ENCODE data around the gene PAF1. TPM values are rescaled to one million over a fixed set of nuclear protein-coding genes. Genes with fewer than 3 reads are reported as not detected.
A peak's percentile ranks its signal among the peaks of the same experiment; 100 is the strongest.
"Not testable (repeated sequence)": the region's sequence is repeated elsewhere in the genome, so short reads cannot be mapped to it uniquely, and the experiment has no call there.

The PAF1 gene
- total RNA-seq, 2 donors from 2014 or later, result 113 to 127 TPM

- no peaks in the 10 kb centered on the region for H3K9me3 ChIP-seq (ENCODE audit: control insufficient read depth, low read length, poor library complexity, severe bottlenecking)
- Mint-ChIP-seq H3K4me1 (peaks cover 11% of the 10 kb centered on the region), H3K27me3 (no peaks in the 10 kb centered on the region), H3K4me3 (no peak overlapping the region), H3K27ac (peak overlapping the region; percentile 43), H3K36me3 (ENCODE audit: low read depth) (peaks cover 2% of the 10 kb centered on the region)
- DNase-seq, result no peak
- no peak for ATAC-seq
Measured at GRCh38 chr19:39356073-39356472, 34.8 kb downstream of the PAF1 start.

- ATAC-seq (no peak), DNase-seq (no peak)
- Mint-ChIP-seq H3K27me3 (no peaks in the 10 kb centered on the region), H3K36me3 (ENCODE audit: low read depth) (peaks cover 2% of the 10 kb centered on the region), H3K4me3 (peak overlapping the region; percentile 7), H3K27ac (peak overlapping the region; percentile 43), H3K4me1 (peaks cover 11% of the 10 kb centered on the region)
- H3K9me3 ChIP-seq (ENCODE audit: control insufficient read depth, low read length, poor library complexity, severe bottlenecking), result no peaks in the 10 kb centered on the region
Measured at GRCh38 chr19:39355253-39355652, 35.7 kb downstream of the PAF1 start.

DNA sequence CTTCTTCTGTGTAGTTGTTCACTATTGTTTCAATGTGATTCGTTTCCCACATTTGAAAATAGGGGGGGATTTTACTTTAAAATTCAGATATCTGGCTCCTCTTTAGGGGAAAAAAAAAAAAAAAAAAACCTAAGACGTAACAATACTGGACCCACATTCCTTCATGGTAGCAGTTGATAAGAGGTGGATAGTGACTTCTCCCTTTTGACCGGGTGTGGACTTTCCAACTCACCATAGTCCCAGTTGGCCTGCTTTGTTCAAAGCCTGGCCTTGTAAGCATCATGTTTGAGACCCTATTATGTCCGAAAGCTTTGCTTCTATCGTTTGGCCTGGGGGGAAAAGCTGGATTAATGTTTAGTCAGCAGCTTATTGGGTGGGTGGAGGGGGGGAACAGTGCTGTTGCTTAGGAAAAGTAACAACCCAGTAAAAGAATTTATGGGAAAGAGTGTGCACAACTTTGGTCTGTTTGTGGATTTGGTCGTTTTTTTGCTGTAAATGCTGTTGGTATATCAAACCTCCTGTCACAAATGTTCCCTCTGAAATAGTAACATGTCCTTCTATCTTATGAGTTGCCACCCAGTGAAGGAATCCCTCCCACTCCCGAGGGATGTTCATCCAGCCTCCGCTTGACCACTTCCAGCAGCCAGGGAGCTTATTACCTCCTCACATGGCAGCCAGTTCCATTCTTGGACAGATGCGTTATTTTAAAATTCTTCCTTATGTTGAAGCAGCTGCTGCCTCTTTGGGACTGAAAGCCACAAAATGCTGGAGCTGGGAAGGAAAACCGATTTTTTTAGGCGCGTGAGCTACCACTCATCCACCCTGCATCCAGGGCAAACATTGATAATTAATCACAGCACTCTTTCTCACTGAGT is 38.3 kb downstream of the PAF1 start:
- peaks cover 12% of the 10 kb centered on the region for H3K36me3 Mint-ChIP-seq (ENCODE audit: low read depth)
- DNase-seq (no peak), ATAC-seq (no peak)
- no peaks in the 10 kb centered on the region for H3K27me3 Mint-ChIP-seq
- H3K9me3 ChIP-seq (ENCODE audit: control insufficient read depth, low read length, poor library complexity, severe bottlenecking), result no peaks in the 10 kb centered on the region
- no peak overlapping the region for H3K27ac Mint-ChIP-seq
- H3K4me3 Mint-ChIP-seq, result no peak overlapping the region
- peaks cover 26% of the 10 kb centered on the region for H3K4me1 Mint-ChIP-seq

DNA sequence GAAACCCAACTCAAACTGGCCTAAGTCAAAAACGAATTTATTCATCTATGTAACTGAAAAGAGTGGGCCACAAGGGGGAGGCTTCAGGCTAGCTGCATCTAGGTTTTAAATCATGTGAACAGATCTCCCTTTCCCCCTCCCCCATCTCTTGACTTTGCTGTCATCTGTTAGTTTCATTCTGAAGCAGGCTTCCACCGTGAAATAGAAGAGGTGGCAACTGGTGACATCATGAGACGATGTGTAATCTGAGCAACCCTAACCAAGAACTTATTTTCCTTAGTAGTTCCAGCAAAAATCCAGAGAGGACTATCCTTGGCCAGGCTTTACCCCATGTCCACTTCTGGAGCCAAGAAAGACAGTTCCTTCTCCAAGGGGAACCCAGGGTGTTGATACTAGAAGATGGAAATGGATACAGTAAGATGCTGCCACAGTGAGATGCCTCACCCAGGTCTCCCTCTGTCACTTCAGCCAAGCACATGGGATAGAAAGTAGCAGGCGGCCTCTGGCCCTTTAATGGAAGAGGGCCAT is 39.3 kb downstream of the PAF1 start:
- Mint-ChIP-seq H3K27me3 (no peaks in the 10 kb centered on the region), H3K36me3 (ENCODE audit: low read depth) (peaks cover 11% of the 10 kb centered on the region), H3K4me1 (peaks cover 27% of the 10 kb centered on the region), H3K4me3 (no peak overlapping the region), H3K27ac (peak overlapping the region; percentile 72)
- peak; percentile 80 for ATAC-seq
- DNase-seq, result no peak
- no peaks in the 10 kb centered on the region for H3K9me3 ChIP-seq (ENCODE audit: control insufficient read depth, low read length, poor library complexity, severe bottlenecking)

GRCh38 chr19:39350156-39350555 is 40.8 kb downstream of the PAF1 start:
- Mint-ChIP-seq H3K27ac (no peak overlapping the region), H3K4me3 (no peak overlapping the region), H3K36me3 (ENCODE audit: low read depth) (peaks cover 13% of the 10 kb centered on the region), H3K27me3 (no peaks in the 10 kb centered on the region), H3K4me1 (peaks cover 38% of the 10 kb centered on the region)
- ATAC-seq (no peak), DNase-seq (no peak)
- H3K9me3 ChIP-seq (ENCODE audit: control insufficient read depth, low read length, poor library complexity, severe bottlenecking), result no peaks in the 10 kb centered on the region

- ATAC-seq (no peak), DNase-seq (no peak)
- peaks cover 15% of the 10 kb centered on the region for H3K36me3 Mint-ChIP-seq (ENCODE audit: low read depth)
- peaks cover 46% of the 10 kb centered on the region for H3K4me1 Mint-ChIP-seq
- H3K27ac Mint-ChIP-seq, result peak overlapping the region; percentile 88
- no peak overlapping the region for H3K4me3 Mint-ChIP-seq
- H3K9me3 ChIP-seq (ENCODE audit: control insufficient read depth, low read length, poor library complexity, severe bottlenecking), result no peaks in the 10 kb centered on the region
- H3K27me3 Mint-ChIP-seq, result no peaks in the 10 kb centered on the region
Measured at GRCh38 chr19:39349326-39349725, 41.6 kb downstream of the PAF1 start.

GRCh38 chr19:39347332-39348164 is 43.4 kb downstream of the PAF1 start:
- H3K4me3 Mint-ChIP-seq, result no peak overlapping the region
- H3K27ac Mint-ChIP-seq, result peak overlapping the region; percentile 88
- H3K4me1 Mint-ChIP-seq, result peaks cover 60% of the 10 kb centered on the region
- DNase-seq, result no peak
- peaks cover 19% of the 10 kb centered on the region for H3K36me3 Mint-ChIP-seq (ENCODE audit: low read depth)
- no peak for ATAC-seq
- H3K9me3 ChIP-seq (ENCODE audit: control insufficient read depth, low read length, poor library complexity, severe bottlenecking), result no peaks in the 10 kb centered on the region
- no peaks in the 10 kb centered on the region for H3K27me3 Mint-ChIP-seq

GRCh38 chr19:39345956-39346355 is 45.0 kb downstream of the PAF1 start:
- ATAC-seq (no peak), DNase-seq (no peak)
- no peaks in the 10 kb centered on the region for H3K9me3 ChIP-seq (ENCODE audit: control insufficient read depth, low read length, poor library complexity, severe bottlenecking)
- peaks cover 63% of the 10 kb centered on the region for H3K4me1 Mint-ChIP-seq
- peak overlapping the region; percentile 29 for H3K27ac Mint-ChIP-seq
- H3K4me3 Mint-ChIP-seq, result no peak overlapping the region
- no peaks in the 10 kb centered on the region for H3K27me3 Mint-ChIP-seq
- peaks cover 19% of the 10 kb centered on the region for H3K36me3 Mint-ChIP-seq (ENCODE audit: low read depth)

DNA sequence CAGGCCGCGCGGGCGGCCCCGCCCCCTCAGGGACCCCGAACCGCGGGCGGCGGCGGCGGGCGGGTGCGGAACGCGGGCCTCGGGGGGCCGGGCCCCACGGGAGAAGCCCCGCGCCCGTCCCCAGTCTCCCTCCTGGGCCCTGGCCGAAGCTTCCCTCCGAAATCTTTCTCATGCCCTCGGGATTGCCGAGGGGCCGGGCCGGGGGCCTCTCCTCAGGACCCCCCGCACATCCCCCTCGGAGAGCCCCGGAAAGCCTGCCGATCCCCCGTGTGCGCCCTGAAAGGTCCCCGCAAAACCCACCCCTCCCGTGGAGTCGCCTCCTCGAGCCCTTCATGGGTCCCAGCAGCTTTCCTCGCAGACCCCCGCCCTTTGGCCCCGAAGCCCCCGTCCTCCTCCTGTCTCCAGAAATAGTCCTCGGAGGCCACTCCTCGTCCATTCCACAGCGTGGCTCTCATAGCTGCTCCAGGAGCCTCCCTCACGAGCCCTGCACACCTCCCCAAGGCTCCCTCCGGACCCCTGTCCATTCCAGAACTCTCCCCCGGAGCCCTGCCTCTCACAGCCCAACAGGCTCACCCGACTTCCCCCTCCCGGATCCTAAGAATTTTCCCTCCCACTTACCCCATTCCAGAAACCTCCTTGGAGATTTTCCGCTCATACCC is 48.1 kb downstream of the PAF1 start:
- H3K36me3 Mint-ChIP-seq (ENCODE audit: low read depth), result peaks cover 11% of the 10 kb centered on the region
- H3K27me3 Mint-ChIP-seq, result no peaks in the 10 kb centered on the region
- H3K9me3 ChIP-seq (ENCODE audit: control insufficient read depth, low read length, poor library complexity, severe bottlenecking), result no peaks in the 10 kb centered on the region
- H3K27ac Mint-ChIP-seq, result peak overlapping the region; percentile 95
- ATAC-seq (no peak), DNase-seq (no peak)
- H3K4me1 Mint-ChIP-seq, result peaks cover 64% of the 10 kb centered on the region
- peak overlapping the region; percentile 89 for H3K4me3 Mint-ChIP-seq

GRCh38 chr19:39341719-39342604 is 48.9 kb downstream of the PAF1 start, which contains the start of gene SAMD4B:
Gene SAMD4B (plus strand): TSS chr19:39342421. CDS start chr19:39356894, 14,473 bp downstream.
- DNase-seq (peak; percentile 99 to 100 (median 100)), ATAC-seq (peak; percentile 90)
- H3K27me3 Mint-ChIP-seq, result no peaks in the 10 kb centered on the region
- H3K9me3 ChIP-seq (ENCODE audit: control insufficient read depth, low read length, poor library complexity, severe bottlenecking), result no peaks in the 10 kb centered on the region
- peak within 1 kb of the TSS; percentile 98 for H3K27ac Mint-ChIP-seq
- H3K4me3 Mint-ChIP-seq, result peak within 1 kb of the TSS; percentile 99
- H3K4me1 Mint-ChIP-seq, result peaks cover 66% of the 10 kb centered on the region
- peaks cover 8% of the 10 kb centered on the region for H3K36me3 Mint-ChIP-seq (ENCODE audit: low read depth)

DNA sequence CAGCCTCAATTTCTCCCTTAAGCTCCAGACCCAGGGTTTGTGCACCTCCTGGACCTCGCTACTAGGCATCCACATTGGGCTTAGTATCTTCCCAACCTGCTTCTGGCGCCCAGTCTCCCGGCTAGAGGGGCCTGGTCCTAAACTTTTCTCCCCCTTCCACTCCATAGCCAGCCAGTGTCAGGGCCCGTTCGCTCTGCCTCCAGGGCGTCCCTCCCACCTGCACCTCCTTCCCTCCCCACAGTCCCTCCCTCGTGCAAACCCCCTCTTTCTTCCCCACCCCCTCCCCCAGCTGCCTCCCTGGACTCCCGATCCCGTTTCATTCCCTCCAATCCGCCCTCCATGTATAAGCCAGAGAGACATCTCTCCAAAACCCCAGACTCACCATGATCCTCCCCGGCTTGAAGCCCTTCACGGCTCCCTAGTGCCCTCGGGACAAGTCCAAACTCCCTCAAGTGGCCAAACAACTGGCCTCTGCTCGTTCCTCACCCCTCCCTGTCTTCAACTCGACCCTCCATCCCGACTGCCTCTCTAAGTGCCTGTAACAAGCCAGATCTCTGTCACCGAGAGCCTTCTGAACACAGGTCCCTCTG is 49.7 kb downstream of the PAF1 start:
- H3K9me3 ChIP-seq (ENCODE audit: control insufficient read depth, low read length, poor library complexity, severe bottlenecking), result no peaks in the 10 kb centered on the region
- Mint-ChIP-seq H3K27ac (peak overlapping the region; percentile 98), H3K4me1 (peaks cover 63% of the 10 kb centered on the region), H3K36me3 (ENCODE audit: low read depth) (peaks cover 8% of the 10 kb centered on the region), H3K27me3 (no peaks in the 10 kb centered on the region), H3K4me3 (peak overlapping the region; percentile 99)
- DNase-seq (peak in 1 of 3 donors; percentile 21), ATAC-seq (no peak)

GRCh38 chr19:39340156-39340555 is 50.8 kb downstream of the PAF1 start:
- not testable (repeated sequence) for ATAC-seq; DNase-seq; H3K9me3 ChIP-seq (ENCODE audit: control insufficient read depth, low read length, poor library complexity, severe bottlenecking); H3K36me3 Mint-ChIP-seq (ENCODE audit: low read depth); H3K27me3 Mint-ChIP-seq
- Mint-ChIP-seq H3K27ac (peak overlapping the region; percentile 98), H3K4me1 (peaks cover 60% of the 10 kb centered on the region), H3K4me3 (peak overlapping the region; percentile 99)
